Transverse colon (tissue), 4 donors: ENCODE measurements around the gene ALDH1A1. TPM values are rescaled to one million over a fixed set of nuclear protein-coding genes. Genes with fewer than 3 reads are reported as not detected.

Experiments
- DNase-seq: peaks from one replicate; pipeline ENCODE4 v3.0.0-alpha.2; 2019
- H3K27ac ChIP-seq, 4 donors: fragments of 200-600 bp; sonication (generic); 2 replicates each; pipeline ENCODE4 v1.5.1; 2016 to 2018; ENCODE audit warnings: inconsistent platforms in 4 of 4
- H3K27me3 ChIP-seq: fragments of 200-600 bp; sonication (generic); 2 replicates; pipeline ENCODE4 v1.5.1; 2017; ENCODE audit warnings: inconsistent platforms
- H3K36me3 ChIP-seq, 4 donors: fragments of 200-600 bp; sonication (generic); 2 replicates each; pipeline ENCODE4 v1.5.1; 2017 to 2019; ENCODE audit warnings: inconsistent platforms in 4 of 4
- H3K4me1 ChIP-seq, 4 donors: fragments of 200-600 bp; sonication (generic); 2 replicates each; pipeline ENCODE4 v1.5.1; 2017 to 2020; ENCODE audit warnings: inconsistent platforms in 4 of 4
- H3K4me3 ChIP-seq, 4 donors: fragments of 200-600 bp; sonication (generic); 1 replicate in 1 of 4; 2 replicates in 3 of 4; pipeline versions ENCODE4 v1.5.1 to v1.6.1; 2017 to 2019; ENCODE audit warnings: inconsistent platforms in 4 of 4
- H3K9me3 ChIP-seq, 2 donors: fragments of 200-600 bp; sonication (generic); 2 replicates each; pipeline ENCODE4 v1.5.1; 2017 to 2019; ENCODE audit warnings: inconsistent platforms in 2 of 2
- CTCF ChIP-seq, 5 experiments: fragments of 200-600 bp in 3 of 5; fragments of 450-650 bp in 2 of 5; sonication (generic) in 3 of 5; IDR thresholded peaks; 1 replicate in 2 of 5; 2 replicates in 3 of 5; pipeline ENCODE4 v1.5.1; 2016 to 2017; ENCODE audit warnings: antibody characterized with exemption in 5 of 5, inconsistent platforms in 3 of 5, mild to moderate bottlenecking in 2 of 5, moderate library complexity in 1 of 5
- EP300 ChIP-seq: sonication (generic); formaldehyde crosslinking; IDR thresholded peaks from one replicate; pipeline ENCODE4 v1.6.1; 2017; ENCODE audit warnings: antibody characterized with exemption, low read depth
- POLR2A ChIP-seq: fragments of 450-650 bp; IDR thresholded peaks from one replicate; pipeline ENCODE4 v1.6.1; 2016; ENCODE audit warnings: antibody characterized with exemption, mild to moderate bottlenecking, moderate library complexity
- POLR2AphosphoS5 ChIP-seq, 3 donors: sonication (generic); formaldehyde crosslinking; IDR thresholded peaks; one replicate each; pipeline ENCODE4 v1.6.1; 2016; ENCODE audit warnings: antibody characterized with exemption in 3 of 3
- WGBS, 2 donors: methylation state at CpG; one replicate each; pipeline ENCODE4 v1.1.5; 2018; ENCODE audit warnings: low coverage in 1 of 2; 5-methylcytosine and 5-hydroxymethylcytosine counted together
- in situ Hi-C, 4 donors: fragments of 200-750 bp; cut with MboI; loops; one replicate each; pipeline versions ENCODE4 v1.15.0 to v1.15.1; 2017; ENCODE audit warnings: low sequenced_read_pairs in 3 of 4, low pct_ligation_motif_present in 1 of 4, low pct_unique_long_range_greater_than_20kb in 1 of 4
- intact Hi-C: fragments of 100-400 bp; cut with DNase I; formaldehyde crosslinking; loops from one replicate; pipeline ENCODE4 v1.15.1; 2023; ENCODE audit warnings: low total_unique reads
- total RNA-seq, 4 donors: library from RNA; depleted of rRNA; stranded (reverse); fragments of >200 nt; gene quantifications; one replicate each; pipeline ENCODE4 v1.1.0, GENCODE V29; 2016

Gene ALDH1A1
- total RNA-seq, 4 donors from 2014 or later: 76.3 to 566 (median 288) TPM

GRCh38 chr9:72919246-72919945 lies 33.5 kb downstream of the ALDH1A1 start:
- peaks cover 0 to 4% (median 0%) of the 10 kb centered on the region in 4 donors for H3K4me1 ChIP-seq
- DNase-seq: no peak
- TF ChIP-seq POLR2AphosphoS5 (IDR thresholded peaks at IDR 0.05) (no peak), CTCF (IDR thresholded peaks at IDR 0.05) (no peak), POLR2A (no peak), EP300 (no peak)
- H3K27ac ChIP-seq: no peak overlapping the region
- H3K36me3 ChIP-seq: peaks cover 0 to 25% (median 11%) of the 10 kb centered on the region in 4 donors
- no peak overlapping the region for H3K4me3 ChIP-seq
- 85 to 88% methylated on average over 3 to 4 of the region's 4 CpGs for WGBS, 2 donors
- intact Hi-C loops: no loop called here
- H3K9me3 ChIP-seq: no peaks in the 10 kb centered on the region
- H3K27me3 ChIP-seq: no peaks in the 10 kb centered on the region
- in situ Hi-C loops: no loop called here

GRCh38 chr9:72917892-72918509 lies 34.9 kb downstream of the ALDH1A1 start:
- H3K27ac ChIP-seq: no peak overlapping the region
- intact Hi-C loops: no loop called here
- in situ Hi-C loops: no loop called here
- no peak overlapping the region for H3K4me3 ChIP-seq
- DNase-seq: no peak
- TF ChIP-seq CTCF (IDR thresholded peaks at IDR 0.05): no peak
- TF ChIP-seq POLR2AphosphoS5 (IDR thresholded peaks at IDR 0.05): no peak
- TF ChIP-seq POLR2A: no peak
- no peak for TF ChIP-seq EP300
- 47 to 82% methylated on average over 1 of the region's 1 CpG for WGBS, 2 donors
- no peaks in the 10 kb centered on the region for H3K9me3 ChIP-seq
- H3K4me1 ChIP-seq: no peaks in the 10 kb centered on the region
- H3K36me3 ChIP-seq: peaks cover 0 to 20% (median 5%) of the 10 kb centered on the region in 4 donors
- H3K27me3 ChIP-seq: no peaks in the 10 kb centered on the region

- Histone ChIP-seq H3K9me3 (no peaks in the 10 kb centered on the region), H3K27ac (no peak overlapping the region), H3K27me3 (no peaks in the 10 kb centered on the region), H3K36me3 (peaks cover 0 to 20% (median 4%) of the 10 kb centered on the region in 4 donors), H3K4me3 (no peak overlapping the region), H3K4me1 (no peaks in the 10 kb centered on the region)
- TF ChIP-seq POLR2AphosphoS5 (IDR thresholded peaks at IDR 0.05) (no peak), POLR2A (no peak), EP300 (no peak), CTCF (IDR thresholded peaks at IDR 0.05) (no peak)
- 79 to 87% methylated on average over 5 of the region's 5 CpGs for WGBS, 2 donors
- intact Hi-C loops (no loop called here), in situ Hi-C loops (no loop called here)
- DNase-seq: no peak
Measured at GRCh38 chr9:72915659-72916058, 37.2 kb downstream of the ALDH1A1 start.

- no peaks in the 10 kb centered on the region for H3K4me1 ChIP-seq
- DNase-seq: no peak
- no peaks in the 10 kb centered on the region for H3K27me3 ChIP-seq
- H3K9me3 ChIP-seq: no peaks in the 10 kb centered on the region
- in situ Hi-C loops: no loop called here
- intact Hi-C loops: no loop called here
- 33 to 57% methylated on average over 2 of the region's 2 CpGs for WGBS, 2 donors
- H3K36me3 ChIP-seq: peaks cover 0 to 20% (median 4%) of the 10 kb centered on the region in 4 donors
- H3K4me3 ChIP-seq: no peak overlapping the region
- no peak overlapping the region for H3K27ac ChIP-seq
- TF ChIP-seq POLR2AphosphoS5 (IDR thresholded peaks at IDR 0.05) (no peak), POLR2A (no peak), EP300 (no peak), CTCF (IDR thresholded peaks at IDR 0.05) (no peak)
Measured at GRCh38 chr9:72914750-72915149, 38.1 kb downstream of the ALDH1A1 start.
